GM18909 (cell line): ENCODE measurements around the gene TMEM54.

Experiments used
- ATAC-seq: cut with Tn5 transposase; IDR thresholded peaks from one replicate; pipeline ENCODE4 v1.9.1; 2021; ENCODE audit warnings: mild to moderate bottlenecking; ENCODE audit not compliant: unreplicated experiment, poor library complexity

TMEM54 gene

GRCh38 chr1:32900956-32901822 lies at the start of gene TMEM54:
TMEM54 (minus strand) TSS chr1:32901389; CDS start chr1:32901238, 151 bp downstream.
- no peak for ATAC-seq

- ATAC-seq: no peak
Measured at GRCh38 chr1:32949519-32949918, 48.3 kb upstream of the TMEM54 start.

GRCh38 chr1:32948905-32949304 lies 47.7 kb upstream of the TMEM54 start:
- no peak for ATAC-seq

- ATAC-seq: no peak
Measured at GRCh38 chr1:32948390-32948722, 47.2 kb upstream of the TMEM54 start.

- ATAC-seq: no peak
Measured at GRCh38 chr1:32947669-32948389, 46.6 kb upstream of the TMEM54 start.

- no peak for ATAC-seq
Measured at GRCh38 chr1:32946413-32946812, 45.2 kb upstream of the TMEM54 start.

GRCh38 chr1:32944180-32944579 lies 43.0 kb upstream of the TMEM54 start:
- ATAC-seq: no peak

- ATAC-seq: no peak
Measured at GRCh38 chr1:32939655-32940371, 38.6 kb upstream of the TMEM54 start.

GRCh38 chr1:32937061-32937460 lies 35.9 kb upstream of the TMEM54 start:
- ATAC-seq: no peak

GRCh38 chr1:32934535-32934934 lies 33.3 kb upstream of the TMEM54 start:
- no peak for ATAC-seq

- ATAC-seq: no peak
Measured at GRCh38 chr1:32933742-32934322, 32.6 kb upstream of the TMEM54 start.

GRCh38 chr1:32931760-32932159 lies 30.6 kb upstream of the TMEM54 start:
- ATAC-seq: no peak

GRCh38 chr1:32929366-32929765 lies 28.2 kb upstream of the TMEM54 start:
- no peak for ATAC-seq

- no peak for ATAC-seq
Measured at GRCh38 chr1:32928715-32929114, 27.5 kb upstream of the TMEM54 start.

GRCh38 chr1:32928285-32928684 lies 27.1 kb upstream of the TMEM54 start:
- no peak for ATAC-seq

- ATAC-seq: no peak
Measured at GRCh38 chr1:32927441-32927840, 26.3 kb upstream of the TMEM54 start.

- ATAC-seq: no peak
Measured at GRCh38 chr1:32926562-32926961, 25.4 kb upstream of the TMEM54 start.

- no peak for ATAC-seq
Measured at GRCh38 chr1:32925403-32926162, 24.4 kb upstream of the TMEM54 start.

GRCh38 chr1:32924881-32925344 lies 23.7 kb upstream of the TMEM54 start:
- ATAC-seq: no peak

- ATAC-seq: no peak
Measured at GRCh38 chr1:32920833-32921232, 19.6 kb upstream of the TMEM54 start.
